Loucy (cell line): ENCODE measurements around the gene TECPR2.
"Not testable (repeated sequence)": the region's sequence is repeated elsewhere in the genome, so short reads cannot be mapped to it uniquely, and the experiment has no call there.

Source experiments
- H2AFZ ChIP-seq: fragments of 200-600 bp; sonication (generic); 2 replicates; pipeline ENCODE4 v1.6.0; 2016; ENCODE audit warnings: antibody characterized with exemption, mild to moderate bottlenecking, low read length, moderate library complexity
- H3F3A ChIP-seq: fragments of 200-600 bp; 2 replicates; pipeline ENCODE4 v1.6.0; 2016; ENCODE audit warnings: antibody characterized with exemption, low read depth, mild to moderate bottlenecking
- H3K27me3 ChIP-seq: fragments of 200-600 bp; sonication (generic); 2 replicates; pipeline ENCODE4 v1.6.1; 2014; ENCODE audit warnings: low read length, mild to moderate bottlenecking; ENCODE audit not compliant: insufficient read depth, poor library complexity, severe bottlenecking
- H3K36me3 ChIP-seq: fragments of 200-600 bp; sonication (generic); 2 replicates; pipeline ENCODE4 v1.6.1; 2016; ENCODE audit warnings: low read length; ENCODE audit not compliant: insufficient read depth
- H3K4me1 ChIP-seq: fragments of 200-600 bp; sonication (generic); 2 replicates; pipeline ENCODE4 v1.5.1; 2014; ENCODE audit warnings: low read length, mild to moderate bottlenecking; ENCODE audit not compliant: insufficient read depth, poor library complexity, severe bottlenecking
- H3K4me2 ChIP-seq: fragments of 200-600 bp; sonication (generic); 2 replicates; pipeline ENCODE4 v1.6.0; 2014; ENCODE audit warnings: antibody characterized with exemption, low read length, low read depth, mild to moderate bottlenecking; ENCODE audit not compliant: poor library complexity, severe bottlenecking
- H3K4me3 ChIP-seq: fragments of 200-600 bp; sonication (generic); 2 replicates; pipeline ENCODE4 v1.5.1; 2014; ENCODE audit warnings: low read length, mild to moderate bottlenecking, mixed read lengths; ENCODE audit not compliant: poor library complexity, severe bottlenecking
- H3K79me2 ChIP-seq: fragments of 200-600 bp; sonication (generic); 2 replicates; pipeline ENCODE4 v1.6.1; 2014; ENCODE audit warnings: low read length; ENCODE audit not compliant: insufficient read depth
- H3K9ac ChIP-seq: fragments of 200-600 bp; sonication (generic); 2 replicates; pipeline ENCODE4 v1.6.0; 2014; ENCODE audit warnings: mild to moderate bottlenecking, low read depth, low read length, moderate library complexity; ENCODE audit not compliant: poor library complexity, severe bottlenecking
- H3K9me2 ChIP-seq: fragments of 200-600 bp; sonication (generic); replicated peaks from 2 replicates; pipeline ENCODE4 v1.6.1; 2016; ENCODE audit warnings: low read depth, low read length, mixed read lengths
- H3K9me3 ChIP-seq: fragments of 200-600 bp; sonication (generic); 2 replicates; pipeline ENCODE4 v1.6.1; 2014; ENCODE audit warnings: mild to moderate bottlenecking, antibody characterized with exemption, low read length, low read depth; ENCODE audit not compliant: insufficient read depth
- H4K20me1 ChIP-seq: fragments of 200-600 bp; sonication (generic); 2 replicates; pipeline ENCODE4 v1.6.0; 2014; ENCODE audit warnings: antibody characterized with exemption, low read length, mild to moderate bottlenecking; ENCODE audit not compliant: insufficient read depth, poor library complexity, severe bottlenecking
- CTCF ChIP-seq: fragments of 200-600 bp; sonication (generic); conservative IDR thresholded peaks from 2 replicates; pipeline ENCODE4 v1.5.1; 2014; ENCODE audit warnings: mild to moderate bottlenecking, antibody characterized with exemption, low read length
- EZH2phosphoT487 ChIP-seq: fragments of 200-600 bp; IDR thresholded peaks from 2 replicates; pipeline ENCODE4 v1.6.1; 2018; ENCODE audit warnings: antibody characterized with exemption, mild to moderate bottlenecking, moderate library complexity, borderline replicate concordance

TECPR2 gene

GRCh38 chr14:102545461-102546265 is 182.9 kb downstream of the TECPR2 start:
- Histone ChIP-seq H2AFZ (no peak overlapping the region), H3K9me2 (no peaks in the 10 kb centered on the region), H3F3A (no peaks in the 10 kb centered on the region; the same call in 1 of the 2 replicates), H4K20me1 (no peaks in the 10 kb centered on the region), H3K4me3 (no peak overlapping the region), H3K79me2 (no peaks in the 10 kb centered on the region), H3K9me3 (no peaks in the 10 kb centered on the region), H3K9ac (no peak overlapping the region), H3K4me1 (no peaks in the 10 kb centered on the region), H3K27me3 (no peaks in the 10 kb centered on the region), H3K4me2 (no peak overlapping the region), H3K36me3 (no peaks in the 10 kb centered on the region)
- TF ChIP-seq EZH2phosphoT487 (no peak), CTCF (no peak)

- H3K4me1 ChIP-seq = no peaks in the 10 kb centered on the region
- no peak overlapping the region for H3K9ac ChIP-seq
- H3K27me3 ChIP-seq = no peaks in the 10 kb centered on the region
- no peaks in the 10 kb centered on the region for H3K9me3 ChIP-seq
- H3K4me3 ChIP-seq = no peak overlapping the region
- TF ChIP-seq CTCF = no peak
- TF ChIP-seq EZH2phosphoT487 = no peak
- H3K36me3 ChIP-seq = no peaks in the 10 kb centered on the region
- no peaks in the 10 kb centered on the region for H3K79me2 ChIP-seq
- no peaks in the 10 kb centered on the region for H4K20me1 ChIP-seq
- no peak overlapping the region for H3K4me2 ChIP-seq
- no peaks in the 10 kb centered on the region; the same call in 1 of the 2 replicates for H3F3A ChIP-seq
- no peaks in the 10 kb centered on the region for H3K9me2 ChIP-seq
- H2AFZ ChIP-seq = no peak overlapping the region
Observed at GRCh38 chr14:102548616-102549240, 186.0 kb downstream of the TECPR2 start.

- H3K9me2 ChIP-seq, H3K4me2 ChIP-seq, H3K4me3 ChIP-seq, H3K36me3 ChIP-seq, H3K79me2 ChIP-seq, H3F3A ChIP-seq, H3K9ac ChIP-seq, H4K20me1 ChIP-seq, H3K9me3 ChIP-seq, H3K4me1 ChIP-seq, H2AFZ ChIP-seq, H3K27me3 ChIP-seq: not testable (repeated sequence)
Observed at GRCh38 chr14:102550927-102551401, 188.2 kb downstream of the TECPR2 start.
